Measurements from ENCODE around the gene INPP5E.

Gene INPP5E

DNA sequence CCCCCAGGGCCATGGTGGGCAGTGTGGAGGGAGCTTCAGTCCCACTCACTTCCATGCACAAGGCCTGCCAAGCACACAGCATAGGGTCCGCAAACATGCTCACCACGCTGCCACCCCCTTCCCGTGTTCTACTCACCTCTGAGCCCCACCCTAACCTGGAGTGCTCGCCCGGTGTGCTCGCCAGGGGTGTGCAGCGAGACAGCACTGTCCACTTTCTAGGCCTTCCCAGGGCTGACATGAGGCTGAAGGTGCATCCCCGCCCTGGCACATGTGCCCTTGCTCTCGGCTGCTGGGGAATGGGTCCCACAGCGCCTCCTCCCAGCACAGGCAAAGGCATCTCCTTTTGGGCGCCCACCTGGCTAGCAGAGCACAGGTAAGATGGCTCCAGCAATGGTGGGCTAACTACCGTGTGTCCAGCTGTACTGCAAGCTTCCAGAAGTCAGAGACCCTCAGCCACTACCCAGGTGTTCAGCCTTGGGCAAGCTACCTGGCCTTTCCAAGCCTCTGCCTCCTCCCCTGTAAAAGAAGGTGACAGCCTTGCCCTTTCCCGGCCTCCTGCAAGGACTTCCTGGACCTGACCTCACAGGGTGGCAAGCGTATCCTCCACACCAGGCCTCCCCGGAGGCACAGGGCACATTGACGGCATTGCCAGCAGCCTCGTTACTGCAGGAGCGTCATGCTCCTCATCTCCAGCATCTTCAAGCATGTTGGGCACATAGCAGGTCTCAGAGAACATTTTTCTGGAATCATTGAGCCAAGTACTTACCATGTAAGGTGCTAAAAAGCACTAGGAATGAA is 47.4 kb upstream of the INPP5E start:
- Histone ChIP-seq H3K27me3 (replicated peaks; ENCODE audit: insufficient read depth, low read length) (peaks cover 25% of the 10 kb centered on the region), H3K27ac (ENCODE audit: low read length) (no peak overlapping the region), H3K4me2 (ENCODE audit: low read depth, low read length) (no peak overlapping the region), H3K4me3 (ENCODE audit: low read length) (no peak overlapping the region), H3K36me3 (replicated peaks; ENCODE audit: insufficient read depth, low read length) (no peaks in the 10 kb centered on the region), H3K9me3 (replicated peaks; ENCODE audit: insufficient read depth, low read length) (no peaks in the 10 kb centered on the region), H3K9me2 (replicated peaks; ENCODE audit: insufficient read depth, low read length) (no peaks in the 10 kb centered on the region), H3F3A (ENCODE audit: insufficient read depth, low read length) (peaks cover 7% of the 10 kb centered on the region; the same call in 1 of the 2 replicates), H3K79me2 (ENCODE audit: low read length) (peaks cover 8% of the 10 kb centered on the region), H3K9ac (ENCODE audit: low read length) (no peak overlapping the region), H3K4me1 (ENCODE audit: low read length) (peaks cover 10% of the 10 kb centered on the region; the same call in 1 of the 2 replicates), H2AFZ (ENCODE audit: low read length) (no peak overlapping the region), H4K20me1 (ENCODE audit: insufficient read depth, low read length) (peaks cover under 1% of the 10 kb centered on the region; the same call in 1 of the 2 replicates)
- DNase-seq = no peak
- TF ChIP-seq EZH2phosphoT487 (IDR thresholded peaks at IDR 0.05; ENCODE audit: low read length) = no peak

DNA sequence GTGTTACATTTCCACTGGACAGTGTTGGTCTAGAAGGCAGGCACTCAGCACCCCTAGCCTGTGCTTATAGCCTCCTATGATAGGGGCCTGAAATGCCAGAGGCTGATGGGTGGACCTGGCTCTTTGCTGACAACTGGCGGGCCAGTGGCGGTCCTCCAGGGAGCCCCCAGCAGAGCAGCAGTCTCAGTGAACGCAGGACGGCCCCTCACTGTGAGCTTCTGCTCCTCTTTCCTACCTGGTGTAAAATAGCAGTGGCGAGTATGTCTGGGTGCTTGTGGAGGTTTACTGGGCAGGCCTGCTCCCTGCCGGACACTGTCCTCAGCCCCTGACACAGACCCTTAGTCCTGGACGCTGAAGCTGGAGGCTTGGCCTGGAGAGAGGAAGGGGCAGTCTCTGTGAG is 46.5 kb upstream of the INPP5E start:
- Histone ChIP-seq H2AFZ (ENCODE audit: low read length) (no peak overlapping the region), H3K9me2 (replicated peaks; ENCODE audit: insufficient read depth, low read length) (no peaks in the 10 kb centered on the region), H3K4me1 (ENCODE audit: low read length) (peaks cover 17% of the 10 kb centered on the region), H3K79me2 (ENCODE audit: low read length) (peaks cover 17% of the 10 kb centered on the region), H3K4me3 (ENCODE audit: low read length) (no peak overlapping the region), H3K27ac (ENCODE audit: low read length) (no peak overlapping the region), H3K4me2 (ENCODE audit: low read depth, low read length) (no peak overlapping the region), H4K20me1 (ENCODE audit: insufficient read depth, low read length) (peaks cover 8% of the 10 kb centered on the region), H3K36me3 (replicated peaks; ENCODE audit: insufficient read depth, low read length) (no peaks in the 10 kb centered on the region), H3F3A (ENCODE audit: insufficient read depth, low read length) (peaks cover 12% of the 10 kb centered on the region; the same call in 1 of the 2 replicates), H3K27me3 (replicated peaks; ENCODE audit: insufficient read depth, low read length) (peaks cover 25% of the 10 kb centered on the region), H3K9ac (ENCODE audit: low read length) (no peak overlapping the region), H3K9me3 (replicated peaks; ENCODE audit: insufficient read depth, low read length) (no peaks in the 10 kb centered on the region)
- DNase-seq = no peak
- TF ChIP-seq EZH2phosphoT487 (IDR thresholded peaks at IDR 0.05; ENCODE audit: low read length) (no peak), EZH2 (optimal IDR thresholded peaks at IDR 0.05; ENCODE audit: low read depth, low read length) (no peak)
- TF ChIP-seq, protein P1, sequence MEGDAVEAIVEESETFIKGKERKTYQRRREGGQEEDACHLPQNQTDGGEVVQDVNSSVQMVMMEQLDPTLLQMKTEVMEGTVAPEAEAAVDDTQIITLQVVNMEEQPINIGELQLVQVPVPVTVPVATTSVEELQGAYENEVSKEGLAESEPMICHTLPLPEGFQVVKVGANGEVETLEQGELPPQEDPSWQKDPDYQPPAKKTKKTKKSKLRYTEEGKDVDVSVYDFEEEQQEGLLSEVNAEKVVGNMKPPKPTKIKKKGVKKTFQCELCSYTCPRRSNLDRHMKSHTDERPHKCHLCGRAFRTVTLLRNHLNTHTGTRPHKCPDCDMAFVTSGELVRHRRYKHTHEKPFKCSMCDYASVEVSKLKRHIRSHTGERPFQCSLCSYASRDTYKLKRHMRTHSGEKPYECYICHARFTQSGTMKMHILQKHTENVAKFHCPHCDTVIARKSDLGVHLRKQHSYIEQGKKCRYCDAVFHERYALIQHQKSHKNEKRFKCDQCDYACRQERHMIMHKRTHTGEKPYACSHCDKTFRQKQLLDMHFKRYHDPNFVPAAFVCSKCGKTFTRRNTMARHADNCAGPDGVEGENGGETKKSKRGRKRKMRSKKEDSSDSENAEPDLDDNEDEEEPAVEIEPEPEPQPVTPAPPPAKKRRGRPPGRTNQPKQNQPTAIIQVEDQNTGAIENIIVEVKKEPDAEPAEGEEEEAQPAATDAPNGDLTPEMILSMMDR (IDR thresholded peaks at IDR 0.05; ENCODE audit: low read length) = no peak

DNA sequence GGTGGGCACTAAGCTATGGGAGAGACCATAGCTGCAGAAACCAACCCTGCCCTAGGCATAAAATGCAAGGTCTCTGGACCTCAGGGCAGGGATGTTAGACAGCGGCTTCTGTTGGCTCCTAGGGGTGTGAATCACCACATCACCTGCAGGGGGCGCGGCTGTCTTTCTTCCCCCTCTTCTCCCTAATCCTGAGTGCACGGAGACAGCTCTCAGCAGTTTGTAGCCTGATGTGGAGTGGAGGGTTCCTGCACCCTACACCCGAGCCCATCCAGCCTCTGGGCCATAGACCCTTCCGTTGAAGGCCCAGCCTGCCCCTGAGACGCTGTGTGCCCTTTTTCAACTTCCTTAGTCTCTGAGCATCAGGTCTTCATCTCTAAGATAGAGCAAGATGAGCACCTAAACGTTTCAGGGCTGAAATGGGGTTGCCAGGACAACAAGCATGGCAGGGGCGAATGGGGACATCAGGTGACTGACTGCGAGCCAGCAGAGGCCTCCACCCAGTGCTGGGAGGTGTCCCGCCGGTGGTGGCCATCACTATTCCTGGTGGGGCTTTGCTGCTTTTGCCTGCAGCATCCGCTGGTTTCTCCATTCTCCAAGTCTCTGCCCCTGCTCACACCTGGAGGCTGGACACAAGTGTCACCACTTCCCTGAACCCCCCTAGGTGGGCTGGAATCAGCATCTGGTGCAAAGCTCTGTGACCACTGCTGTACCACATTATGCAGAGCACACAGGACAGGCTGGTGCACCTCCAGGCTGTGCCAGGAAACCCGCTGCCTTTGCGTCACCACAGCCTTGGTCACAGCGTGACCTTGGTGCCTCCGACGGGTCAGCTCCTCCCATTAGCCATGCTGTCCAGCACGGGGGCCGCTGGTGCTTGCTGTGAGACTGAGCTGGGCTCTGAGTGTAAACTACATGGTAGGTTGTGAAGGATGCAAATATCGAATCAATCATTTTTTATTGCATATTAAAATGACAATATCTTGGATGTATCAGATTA is 45.7 kb upstream of the INPP5E start:
- H3K27me3 ChIP-seq (replicated peaks; ENCODE audit: insufficient read depth, low read length) = peaks cover 25% of the 10 kb centered on the region
- no peak overlapping the region for H2AFZ ChIP-seq (ENCODE audit: low read length)
- H3K4me1 ChIP-seq (ENCODE audit: low read length) = peaks cover 17% of the 10 kb centered on the region
- H3K9me2 ChIP-seq (replicated peaks; ENCODE audit: insufficient read depth, low read length) = no peaks in the 10 kb centered on the region
- H3K4me2 ChIP-seq (ENCODE audit: low read depth, low read length) = 0 out of 2 replicates have a peak overlapping the region, but pooled peaks have one; percentile 2
- peaks cover 8% of the 10 kb centered on the region for H4K20me1 ChIP-seq (ENCODE audit: insufficient read depth, low read length)
- no peaks in the 10 kb centered on the region for H3K36me3 ChIP-seq (replicated peaks; ENCODE audit: insufficient read depth, low read length)
- H3K9ac ChIP-seq (ENCODE audit: low read length) = no peak overlapping the region
- peaks cover 12% of the 10 kb centered on the region; the same call in 1 of the 2 replicates for H3F3A ChIP-seq (ENCODE audit: insufficient read depth, low read length)
- DNase-seq = peak; percentile 63
- TF ChIP-seq EZH2 (optimal IDR thresholded peaks at IDR 0.05; ENCODE audit: low read depth, low read length) = no peak
- TF ChIP-seq, protein P1 (IDR thresholded peaks at IDR 0.05; ENCODE audit: low read length) = peak; percentile 88
- TF ChIP-seq EZH2phosphoT487 (IDR thresholded peaks at IDR 0.05; ENCODE audit: low read length) = no peak
- peaks cover 25% of the 10 kb centered on the region for H3K79me2 ChIP-seq (ENCODE audit: low read length)
- no peak overlapping the region for H3K27ac ChIP-seq (ENCODE audit: low read length)
- H3K4me3 ChIP-seq (ENCODE audit: low read length) = no peak overlapping the region
- H3K9me3 ChIP-seq (replicated peaks; ENCODE audit: insufficient read depth, low read length) = no peaks in the 10 kb centered on the region

All from MM.1S (cell line).